Left ventricle myocardium superior (tissue), 1 donor: ENCODE measurements around the gene EGFLAM. TPM values are rescaled to one million over a fixed set of nuclear protein-coding genes. Genes with fewer than 3 reads are reported as not detected.

Experiments used
- ATAC-seq: fragments of 200-7000 bp; cut with Tn5 transposase; one replicate; pipeline ENCODE4 v1.9.1; 2020; ENCODE audit warnings: mild to moderate bottlenecking, moderate library complexity
- DNase-seq: peaks from one replicate; pipeline ENCODE4 v3.0.0-alpha.2; 2020
- intact Hi-C: fragments of 100-400 bp; cut with micrococcal nuclease; formaldehyde crosslinking; loops from one replicate; pipeline ENCODE4 v1.11.0; 2022
- total RNA-seq: library from RNA; stranded (reverse); fragmentation: NEBNext Ultra II Directional; extraction: Animal tissue kit (Norgen Biotek cat#: 25700); gene quantifications from one replicate; pipeline ENCODE4 v1.2.1, GENCODE V29; 2021
- donor health status: DM: no; HTN: yes; CAD: no; lungs with severe emphysema.

EGFLAM gene
- total RNA-seq, 1 donor from 2014 or later = 7.7 TPM

DNA sequence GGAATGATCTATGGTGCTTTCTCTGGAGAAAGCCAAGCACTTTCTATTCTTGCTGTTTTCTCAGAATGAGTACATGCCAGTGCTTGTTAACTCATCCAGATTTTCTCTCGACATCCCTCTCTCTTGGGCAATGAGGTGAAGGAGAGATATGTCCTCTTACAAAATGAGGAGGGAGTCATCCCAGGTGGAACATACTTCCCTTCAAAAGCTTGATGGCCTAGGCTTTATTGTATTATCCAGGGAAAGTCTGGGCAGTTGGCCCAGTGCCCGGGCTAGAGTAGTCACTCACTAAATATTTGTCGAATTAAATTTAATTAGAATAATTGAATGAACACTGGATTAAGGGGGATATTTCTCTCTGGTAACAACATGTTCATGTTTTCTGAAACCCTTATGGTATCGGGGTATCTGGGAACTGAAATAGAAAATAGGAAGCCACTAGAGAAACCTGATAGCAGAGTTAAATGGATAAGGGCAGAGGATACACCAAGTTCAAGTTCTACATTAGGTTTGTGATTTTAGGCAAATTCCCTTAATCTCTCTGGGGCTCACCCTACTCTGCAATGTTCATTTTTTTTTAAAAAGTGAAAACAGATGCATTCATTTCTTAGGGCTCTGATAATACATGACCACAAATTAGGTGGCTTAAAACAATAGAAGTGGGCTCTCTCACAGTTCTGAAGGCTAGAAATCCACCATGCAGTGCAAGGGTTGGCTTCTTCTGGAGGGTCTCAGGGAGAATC, 198.5 kb downstream of the EGFLAM start:
- ATAC-seq = no peak
- intact Hi-C loops = no loop called here
- no peak for DNase-seq

DNA sequence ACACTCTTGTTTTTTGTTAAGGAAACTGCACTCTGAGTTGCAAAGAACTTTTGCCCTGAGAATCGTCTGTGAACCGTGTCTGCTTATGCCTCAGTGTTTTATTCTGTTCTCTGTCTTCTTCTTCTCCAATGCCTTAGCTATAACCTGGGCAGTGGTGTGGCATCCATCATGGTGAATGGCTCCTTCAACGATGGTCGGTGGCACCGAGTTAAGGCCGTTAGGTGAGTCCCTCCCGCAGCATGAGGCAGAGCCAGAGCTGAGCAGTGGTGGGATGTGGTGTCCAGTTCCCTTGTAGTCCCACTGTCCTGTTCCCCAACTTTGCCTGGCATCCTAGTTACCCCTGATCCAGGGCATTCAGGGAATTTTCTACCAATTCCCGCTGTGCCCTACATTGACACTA, 199.8 kb downstream of the EGFLAM start:
- DNase-seq (no peak), ATAC-seq (no peak)
- intact Hi-C loops = no loop called here

DNA sequence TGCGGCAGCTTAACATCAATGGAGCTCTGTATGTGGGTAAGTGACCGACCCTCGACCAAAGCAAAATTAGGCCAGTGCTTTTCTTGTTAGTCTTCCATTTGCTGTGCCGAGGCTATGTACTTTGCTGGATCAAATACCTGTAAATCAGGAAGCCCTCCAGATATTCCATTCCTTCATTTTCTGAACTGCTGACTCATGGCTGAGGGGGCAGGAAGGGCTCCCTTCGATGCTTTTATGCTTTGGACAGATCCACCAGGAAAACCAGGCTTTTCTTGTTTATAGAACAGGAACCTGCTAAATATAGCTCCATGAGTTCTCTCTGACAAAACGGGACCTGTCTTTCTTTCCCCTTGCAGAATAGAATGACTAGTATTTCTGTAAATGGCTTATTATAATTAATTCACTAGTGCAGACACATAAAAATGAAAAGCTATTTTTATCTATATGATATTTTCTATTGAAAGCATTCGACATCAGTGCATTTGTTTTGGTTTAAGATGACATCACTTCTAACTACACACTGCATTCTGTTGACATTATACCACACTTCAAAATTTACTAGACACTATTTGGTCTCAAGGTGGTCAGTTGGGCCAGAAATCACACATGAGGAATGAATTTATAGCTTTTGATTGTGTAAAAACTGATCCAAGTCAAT, 204.7 kb downstream of the EGFLAM start:
- DNase-seq = no peak
- ATAC-seq = no peak
- intact Hi-C loops = no loop called here

DNA sequence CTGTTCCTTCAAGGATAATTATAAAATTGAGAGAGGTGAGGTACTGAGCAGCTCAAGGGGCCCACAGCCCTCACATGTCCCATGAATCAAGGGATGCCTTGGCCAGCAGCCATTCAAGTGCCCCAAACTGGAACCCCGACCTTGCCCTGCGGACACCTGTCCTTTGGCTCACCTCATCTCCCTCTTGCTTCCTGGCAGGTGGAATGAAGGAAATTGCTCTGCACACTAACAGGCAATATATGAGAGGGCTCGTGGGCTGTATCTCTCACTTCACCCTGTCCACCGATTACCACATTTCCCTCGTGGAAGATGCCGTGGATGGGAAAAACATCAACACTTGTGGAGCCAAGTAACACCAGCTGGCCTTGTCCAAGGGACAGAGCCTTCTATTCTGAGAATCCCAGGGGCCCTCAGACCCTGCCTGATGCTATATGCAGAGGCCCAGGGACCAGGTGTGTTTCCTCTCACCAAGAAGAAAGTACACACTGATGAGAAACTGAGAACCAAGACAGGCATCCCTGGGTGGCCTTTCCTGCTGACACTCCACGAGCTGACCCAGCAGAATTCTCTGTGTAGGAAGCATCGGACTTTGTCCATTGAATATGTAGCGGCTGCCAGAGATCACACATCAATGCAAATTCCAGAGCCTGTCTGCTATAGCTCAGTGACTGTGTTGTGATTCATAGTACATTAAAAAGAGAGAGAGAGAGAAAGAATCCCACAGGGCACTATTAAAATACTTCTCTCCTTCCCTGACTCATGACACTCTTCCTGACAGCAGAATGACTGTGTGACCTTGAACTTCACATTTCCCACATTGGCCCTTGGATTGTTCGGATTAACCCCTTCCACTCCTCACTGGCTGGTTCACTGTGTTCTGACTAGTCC, 205.5 kb downstream of the EGFLAM start:
- DNase-seq (no peak), ATAC-seq (peak; percentile 10)
- intact Hi-C loops = no loop called here

DNA sequence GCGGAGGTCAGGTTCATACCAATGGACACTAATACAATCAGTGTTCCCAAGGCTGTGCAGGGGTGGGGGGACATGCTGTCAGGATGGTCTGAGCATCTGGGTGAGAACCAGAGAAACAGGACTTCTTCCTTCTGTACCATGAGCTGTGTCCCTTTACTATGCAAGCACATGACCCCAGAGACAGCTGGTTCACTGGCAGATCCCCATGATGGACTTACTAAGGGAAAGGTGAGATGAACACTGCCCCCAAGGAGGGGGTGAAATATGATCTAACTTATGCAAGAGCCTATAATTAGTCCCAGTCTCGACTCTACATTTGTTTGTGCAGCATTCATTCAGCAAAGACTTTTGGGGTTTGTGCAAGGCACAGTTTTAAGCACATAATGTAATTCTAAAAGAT, 206.7 kb downstream of the EGFLAM start:
- intact Hi-C loops = no loop called here
- DNase-seq (no peak), ATAC-seq (no peak)

DNA sequence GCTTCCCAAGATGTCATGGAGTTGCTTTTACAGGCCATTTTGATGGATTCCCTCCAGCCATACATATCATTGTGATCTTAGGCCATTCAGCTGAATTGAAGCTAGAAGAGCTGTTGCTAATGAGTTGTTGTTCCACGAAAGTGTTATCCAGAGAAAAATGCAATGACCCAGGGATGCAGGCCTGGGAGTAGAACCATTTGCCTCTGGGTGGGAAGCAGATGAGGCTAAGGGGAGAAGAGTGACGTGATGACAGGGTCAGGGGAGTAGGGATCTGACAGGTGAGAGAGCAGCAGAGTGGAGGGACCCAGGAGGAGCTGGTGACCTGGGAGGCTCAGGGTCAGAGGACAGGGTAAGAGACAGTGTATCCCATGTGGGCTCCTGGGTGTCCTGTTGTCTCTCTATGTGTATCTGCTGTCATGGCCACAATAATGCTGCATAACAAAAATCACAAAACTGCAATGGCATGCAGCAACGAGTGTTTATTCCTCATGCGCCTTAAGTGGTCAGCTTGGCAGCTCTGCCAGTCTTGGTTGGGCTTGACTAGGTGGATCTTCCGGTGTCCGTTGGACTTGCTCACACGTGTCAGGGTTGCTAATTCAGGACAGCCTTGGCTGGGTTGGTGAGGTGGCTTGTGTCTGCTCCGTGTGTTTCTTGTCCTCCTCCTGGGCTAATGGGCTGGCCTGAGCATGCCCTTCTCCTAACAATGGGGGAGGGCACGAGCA, 207.5 kb downstream of the EGFLAM start:
- DNase-seq = no peak
- intact Hi-C loops = no loop called here
- ATAC-seq = no peak

DNA sequence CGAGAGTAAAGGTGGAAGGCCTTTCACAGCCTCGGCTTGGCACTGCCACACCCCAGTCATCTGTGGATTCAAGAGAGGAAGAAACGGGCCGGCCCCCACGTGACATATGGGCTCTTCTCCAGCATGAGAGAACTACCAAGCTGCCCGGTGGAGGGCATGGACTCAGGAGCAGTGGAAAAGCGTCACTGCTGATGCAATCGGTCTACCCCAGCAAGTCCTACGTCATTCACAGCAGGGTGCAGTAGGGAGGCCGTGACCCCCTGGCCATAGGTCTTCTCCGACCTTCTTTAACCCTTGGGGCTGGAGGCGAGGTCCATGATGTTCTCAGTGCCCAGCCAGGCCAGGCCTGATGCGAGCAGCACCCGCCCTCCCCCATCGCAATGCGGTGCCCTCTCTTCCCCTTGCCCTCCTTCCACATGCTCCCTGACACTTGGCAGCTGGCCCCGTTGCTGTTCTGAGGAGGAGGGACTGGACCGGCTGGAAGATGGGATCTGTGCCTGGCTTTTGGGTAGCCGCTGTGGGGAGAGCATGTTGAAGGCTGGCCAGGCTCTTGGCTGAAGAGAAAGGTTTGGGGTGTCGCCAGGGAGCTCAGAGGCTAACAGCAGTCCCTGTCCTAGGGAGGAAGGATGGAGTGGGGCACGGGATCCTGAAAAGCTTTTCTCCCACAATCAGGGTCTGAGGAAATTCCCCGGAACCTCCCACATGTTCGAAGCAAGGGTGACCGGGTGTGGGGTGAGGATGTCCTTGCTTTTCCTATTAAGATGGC, 208.2 kb downstream of the EGFLAM start:
- intact Hi-C loops = no loop called here
- ATAC-seq (peak; percentile 70), DNase-seq (peak; percentile 88)

DNA sequence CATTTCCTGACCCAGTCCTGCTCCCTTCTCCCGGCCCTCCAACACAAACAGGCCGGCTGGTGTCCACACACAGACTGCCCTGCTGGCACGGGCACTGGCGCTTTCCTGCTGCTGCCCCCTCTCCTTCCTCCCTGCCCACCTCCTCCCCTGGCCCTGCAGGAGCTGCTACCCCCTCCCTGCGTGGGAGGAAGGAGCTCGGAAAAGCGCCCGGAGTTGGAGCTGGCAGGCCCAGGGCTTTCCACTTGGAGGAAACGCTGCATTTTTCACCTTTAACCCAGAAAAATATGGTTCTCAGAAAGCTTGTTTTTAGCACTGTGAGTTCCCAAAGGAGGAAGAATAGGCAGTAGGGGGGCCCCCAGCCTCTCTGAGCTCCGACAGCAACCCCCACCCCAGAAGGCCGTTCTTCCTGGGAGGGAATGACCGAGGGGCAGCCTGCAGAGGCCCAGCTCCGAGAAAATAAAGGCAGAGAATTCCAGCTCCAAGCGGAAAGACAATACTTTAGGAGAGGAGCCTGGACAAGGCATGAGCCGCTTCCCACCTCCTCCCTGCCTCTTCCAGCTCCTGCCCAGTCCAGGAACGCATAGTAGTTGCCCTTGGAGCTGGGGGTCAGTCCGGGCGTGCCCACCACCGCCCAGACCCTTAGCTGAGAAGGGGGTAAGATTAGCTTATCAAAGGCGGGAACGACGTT, 209.1 kb downstream of the EGFLAM start:
- DNase-seq = peak; percentile 63
- ATAC-seq = peak; percentile 40
- intact Hi-C loops = no loop called here

DNA sequence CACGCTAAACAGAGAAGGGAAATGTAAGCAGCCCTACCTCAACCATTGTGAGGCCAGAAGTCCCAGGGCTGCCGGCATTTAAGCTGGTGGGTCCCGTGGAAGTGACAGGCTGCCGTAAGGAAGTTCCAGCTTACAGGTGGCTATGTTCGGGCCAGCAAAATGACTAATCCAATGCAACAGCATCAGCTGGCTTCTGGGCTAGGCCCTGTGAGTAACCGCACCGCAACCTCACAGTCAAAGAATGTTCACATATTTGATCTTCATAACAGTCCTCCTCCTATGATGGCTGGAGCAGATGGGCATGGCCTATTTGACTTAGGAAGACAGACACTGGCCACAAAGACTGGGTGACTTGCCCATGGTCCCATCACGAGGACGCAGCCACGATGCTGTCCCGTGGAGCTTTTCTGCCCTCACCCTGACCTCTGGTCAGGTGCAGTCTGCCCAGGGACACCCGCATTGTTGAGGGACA, 209.9 kb downstream of the EGFLAM start:
- intact Hi-C loops = no loop called here
- DNase-seq = no peak

DNA sequence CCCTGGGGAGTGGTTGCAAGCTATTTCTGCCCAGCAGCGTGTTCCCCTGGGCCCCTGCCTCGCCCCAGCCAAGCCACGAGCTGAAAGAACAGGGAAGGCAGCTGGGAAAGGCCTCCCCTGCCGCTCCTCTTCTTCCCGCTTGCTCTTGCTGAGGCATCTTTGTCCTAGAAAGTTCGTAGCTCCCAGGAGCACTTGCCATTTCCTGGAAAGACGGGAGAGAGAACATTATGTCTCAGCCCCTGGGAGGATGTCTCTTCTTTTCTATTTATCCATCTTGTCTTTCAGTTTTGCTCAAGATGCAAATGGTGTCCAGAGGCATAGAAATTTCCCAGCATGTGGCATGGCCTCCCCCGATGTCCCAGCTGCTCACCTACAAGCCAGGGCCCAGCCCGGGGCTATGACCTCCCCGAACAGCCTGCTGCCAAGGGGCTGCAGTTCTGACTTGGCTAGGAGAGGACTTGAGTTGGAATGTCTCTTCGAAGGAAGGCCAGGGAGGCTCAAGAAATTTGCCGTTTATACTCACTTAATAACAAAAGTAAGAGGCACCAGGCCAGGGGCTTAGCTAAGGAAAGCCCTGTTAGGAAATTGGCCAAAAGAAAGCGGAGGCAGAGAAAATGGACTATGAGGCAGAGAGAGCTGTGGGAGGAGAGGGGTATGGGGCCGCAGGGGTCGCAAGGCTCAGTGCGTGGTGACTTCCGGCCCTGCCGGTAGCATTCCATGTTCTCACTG, 210.8 kb downstream of the EGFLAM start:
- ATAC-seq = peak; percentile 62
- DNase-seq = peak; percentile 85
- intact Hi-C loops = no loop called here

More for the DNA sequence above, 209.9 kb downstream of the EGFLAM start:
- ATAC-seq = no peak

DNA sequence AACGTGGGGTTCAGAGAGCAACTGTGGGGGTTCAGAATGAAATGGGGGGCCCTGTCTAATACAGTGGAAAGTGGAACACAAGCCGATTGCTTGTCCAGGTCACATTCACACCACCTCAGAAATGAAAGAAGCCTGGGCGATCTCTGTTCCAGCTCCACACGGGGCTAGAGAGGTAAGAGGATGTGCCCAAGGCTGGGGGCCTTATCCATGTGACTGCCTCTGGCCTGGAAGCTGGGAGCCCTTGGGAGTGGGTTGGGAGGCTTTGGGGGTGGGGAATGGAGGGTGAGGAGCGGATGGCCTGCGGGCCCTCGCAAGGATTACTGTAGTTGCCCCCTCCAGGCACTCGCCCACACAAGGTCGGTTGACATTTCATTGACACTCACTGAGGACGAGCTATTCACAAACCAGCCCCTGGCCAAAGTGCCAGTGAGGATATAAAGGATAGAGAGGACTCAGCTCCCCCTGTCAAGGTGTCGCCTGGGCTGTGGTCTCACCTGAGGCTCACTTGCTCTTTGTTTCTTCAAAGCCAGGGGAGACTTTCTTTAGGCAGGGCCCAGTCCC, 211.4 kb downstream of the EGFLAM start:
- intact Hi-C loops = no loop called here
- DNase-seq = no peak
- ATAC-seq = no peak

DNA sequence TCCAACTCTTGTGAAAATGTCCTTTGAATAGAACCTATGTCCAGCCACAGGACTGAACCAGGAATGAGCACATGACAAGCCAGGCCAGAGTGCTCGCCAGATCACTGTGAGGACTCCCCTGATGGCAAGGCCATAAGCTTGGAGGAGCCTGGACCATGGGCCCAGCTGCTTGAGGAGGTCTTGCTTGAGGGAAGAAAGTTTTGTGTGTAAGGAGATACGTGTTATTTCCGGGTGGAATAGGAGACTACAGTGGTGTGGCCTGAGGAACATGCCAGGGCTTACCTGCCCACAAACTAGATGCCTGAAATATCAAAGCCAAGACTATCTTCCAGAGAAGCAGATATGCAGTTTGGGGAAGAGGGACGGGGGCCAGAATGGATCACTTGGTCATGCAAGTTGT, 213.3 kb downstream of the EGFLAM start:
- intact Hi-C loops = no loop called here
- DNase-seq (no peak), ATAC-seq (no peak)

DNA sequence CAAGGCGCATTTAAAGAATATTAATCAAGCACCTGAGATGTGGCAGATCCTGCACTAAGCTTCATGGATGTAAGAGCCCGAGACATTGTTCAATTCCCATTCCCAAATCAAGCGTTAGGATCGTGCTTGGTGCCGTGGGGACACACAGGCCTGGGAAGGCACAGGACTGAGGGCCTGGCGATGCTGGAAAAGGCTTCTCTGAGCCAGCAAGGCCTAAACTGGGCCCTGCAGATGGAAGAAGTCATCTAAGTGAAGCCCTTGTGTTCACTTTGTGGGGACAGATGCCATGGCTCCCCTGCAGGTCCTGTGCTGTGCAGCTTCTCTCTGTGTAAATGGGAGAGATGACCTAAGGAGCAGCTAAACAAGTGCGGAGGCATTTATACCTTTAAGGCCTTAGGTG, 214.2 kb downstream of the EGFLAM start:
- DNase-seq (no peak), ATAC-seq (no peak)
- intact Hi-C loops = no loop called here

DNA sequence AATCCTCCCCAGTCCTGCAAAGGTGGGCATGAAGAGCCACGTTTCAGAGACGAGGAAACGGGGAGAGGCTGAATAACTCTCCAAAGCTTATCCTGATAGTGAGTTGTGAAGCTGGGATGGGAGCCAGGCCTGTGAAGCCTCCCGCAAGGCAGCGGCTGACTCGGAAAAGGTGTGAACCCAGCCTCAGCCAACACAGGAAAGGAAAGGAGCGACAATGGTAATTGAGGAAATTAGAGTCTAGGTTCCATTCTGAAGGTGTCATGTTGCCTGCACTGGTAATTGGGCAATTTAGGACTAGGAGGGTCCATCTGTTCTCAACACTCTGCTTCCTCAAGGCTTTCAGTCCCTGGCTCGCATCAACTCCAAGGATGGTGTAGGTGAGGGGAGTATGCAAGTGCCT, 214.6 kb downstream of the EGFLAM start:
- ATAC-seq (peak; percentile 28), DNase-seq (peak; percentile 59)
- intact Hi-C loops = no loop called here

DNA sequence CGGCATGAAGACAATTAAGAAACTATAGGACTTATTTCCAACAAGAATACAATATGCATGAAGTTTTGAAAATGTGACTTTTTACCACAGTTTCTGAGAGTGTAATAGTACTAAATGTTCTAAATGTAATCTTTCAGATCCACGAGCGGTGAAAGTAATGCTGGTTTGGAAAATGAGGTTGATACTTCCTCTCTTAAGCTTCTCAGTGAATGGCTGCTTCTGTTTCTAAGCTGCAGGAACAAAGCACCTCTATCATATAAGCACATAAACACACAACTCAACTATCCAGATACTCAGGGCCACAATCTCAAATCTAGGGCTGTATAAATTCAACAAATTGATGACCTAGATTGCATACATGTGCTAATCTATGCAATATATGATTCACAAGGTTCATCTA, 219.8 kb downstream of the EGFLAM start:
- intact Hi-C loops = no loop called here
- ATAC-seq (no peak), DNase-seq (no peak)

DNA sequence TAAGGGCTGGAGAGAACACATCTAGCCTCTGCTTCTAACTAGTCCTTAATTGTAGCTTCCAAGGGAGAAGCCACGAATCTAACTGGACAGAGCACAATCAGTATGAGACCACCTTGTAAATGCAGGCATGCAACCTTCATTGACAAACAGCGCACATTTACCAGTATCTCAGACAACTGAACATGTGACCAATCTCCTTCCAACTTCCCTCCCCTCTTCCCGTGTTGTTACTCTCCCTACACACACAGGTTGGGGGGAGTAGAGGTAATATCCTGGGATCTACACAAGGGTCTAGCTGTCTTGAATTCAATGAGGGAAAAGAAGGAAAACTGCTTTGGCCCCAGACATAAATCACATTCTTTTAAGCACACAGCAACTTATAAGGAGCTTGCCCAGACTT, 220.5 kb downstream of the EGFLAM start:
- ATAC-seq (no peak), DNase-seq (no peak)
- intact Hi-C loops = no loop called here

DNA sequence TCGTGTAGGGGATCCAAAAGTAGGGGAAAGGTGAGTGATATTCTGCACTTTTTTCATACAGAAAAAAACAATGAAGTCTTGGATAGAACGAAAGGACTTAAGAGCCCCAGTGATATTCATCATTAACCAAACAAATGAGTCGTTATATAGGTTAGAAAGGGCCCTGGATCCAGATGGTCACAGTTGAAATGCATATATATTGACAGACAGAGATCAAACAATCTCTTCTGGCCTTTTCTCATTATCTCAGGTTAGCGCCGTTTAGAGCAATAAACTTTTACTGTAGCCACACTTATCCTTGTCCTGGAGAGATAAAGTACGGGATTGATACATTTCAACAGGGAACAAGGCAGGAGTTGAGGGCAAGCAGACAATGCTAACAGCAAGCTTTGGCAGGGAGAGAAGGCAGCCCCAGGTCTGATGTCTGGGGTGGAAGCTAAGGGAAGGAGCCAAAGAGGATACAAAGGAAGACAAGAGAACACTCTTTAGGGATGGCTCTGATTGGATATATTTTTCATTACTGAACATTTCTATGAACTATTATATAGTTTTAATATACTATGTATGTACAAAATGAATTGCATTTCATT, 221.1 kb downstream of the EGFLAM start:
- intact Hi-C loops = no loop called here
- ATAC-seq (peak; percentile 48), DNase-seq (no peak)
